HG03139 (cell line): ENCODE data around the gene SZRD1.

Experiments used
- ATAC-seq: cut with Tn5 transposase; IDR thresholded peaks from one replicate; pipeline ENCODE4 v1.9.1; 2021; ENCODE audit not compliant: unreplicated experiment

Gene SZRD1

DNA sequence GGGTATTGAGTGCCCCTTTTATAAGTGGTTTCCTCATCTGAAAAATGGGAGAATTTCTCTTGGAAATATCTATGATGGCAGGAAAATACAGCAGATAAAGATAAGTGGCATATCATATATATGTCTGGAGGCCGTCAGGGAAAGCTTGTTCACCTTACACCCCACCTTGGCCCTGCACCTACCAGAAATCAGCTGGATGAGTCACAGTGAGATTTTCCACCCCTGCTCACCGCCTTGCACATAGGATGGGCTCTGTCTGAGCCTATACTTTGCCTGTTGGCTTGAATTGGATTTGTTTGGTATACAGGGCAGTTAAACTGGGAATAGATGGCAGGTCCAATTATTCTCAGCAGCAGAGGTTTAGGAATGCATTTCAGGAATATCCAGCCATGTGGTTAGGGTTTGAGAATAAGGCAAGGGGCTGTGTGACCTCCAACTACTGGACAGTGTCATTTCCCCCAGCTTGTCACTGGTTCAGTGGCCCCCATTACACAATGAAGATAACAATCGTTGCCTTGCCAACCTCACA lies 70.0 kb downstream of the SZRD1 start, which contains the start of gene SPATA21:
TSS of gene SPATA21 (minus strand) at position 479 of the 529 bp plus-strand sequence. CDS start 6,053 bp downstream, outside the sequence.
- ATAC-seq = no peak

DNA sequence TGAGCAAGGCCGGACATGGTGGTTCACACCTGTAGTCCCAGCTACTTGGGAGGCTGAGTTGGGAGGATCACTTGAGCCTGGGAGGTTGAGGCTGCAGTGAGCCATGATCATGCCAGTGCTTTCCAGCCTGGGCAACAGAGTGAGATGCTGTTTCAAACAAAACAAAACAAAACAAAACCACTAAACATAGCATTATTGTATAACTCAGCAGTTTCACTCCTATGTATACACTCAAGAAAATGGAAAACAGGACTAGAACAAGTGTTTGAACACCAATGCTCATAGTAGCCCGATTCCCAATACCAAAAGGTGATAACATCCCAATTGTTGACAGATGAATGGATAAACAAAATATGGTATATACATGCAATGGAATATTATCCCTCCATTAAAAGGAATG lies 71.5 kb downstream of the SZRD1 start:
- no peak for ATAC-seq

DNA sequence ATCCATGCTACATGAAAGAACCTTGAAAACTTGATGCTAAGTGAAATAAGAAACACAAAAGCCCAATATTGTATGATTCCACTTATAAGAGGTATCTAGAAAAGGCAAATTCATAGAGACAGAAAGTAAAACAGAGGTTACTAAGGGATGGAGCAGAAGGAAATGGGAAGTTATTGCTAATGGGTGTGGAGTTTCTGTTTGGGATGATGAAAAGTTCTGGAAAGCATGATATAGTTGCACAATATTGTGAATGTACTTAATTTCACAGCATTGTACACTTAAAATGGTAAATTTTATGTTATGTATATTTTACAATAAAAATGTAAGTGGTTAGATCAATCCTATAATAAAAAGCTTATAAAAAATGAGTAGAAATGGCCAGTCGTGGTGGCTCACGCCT lies 71.9 kb downstream of the SZRD1 start:
- ATAC-seq = no peak

- ATAC-seq = peak; percentile 17
Observed at GRCh38 chr1:16440131-16440469, 73.1 kb downstream of the SZRD1 start.

- peak; percentile 81 for ATAC-seq
Observed at GRCh38 chr1:16440470-16441281, 73.6 kb downstream of the SZRD1 start, which contains the start of gene NECAP2. TSS of gene NECAP2 (plus strand) at chr1:16440724. CDS start at chr1:16440762, 38 bp downstream.

GRCh38 chr1:16441282-16441665 lies 74.2 kb downstream of the SZRD1 start:
- ATAC-seq = no peak

- no peak for ATAC-seq
Observed at GRCh38 chr1:16442265-16442664, 75.2 kb downstream of the SZRD1 start.

GRCh38 chr1:16442941-16443340 lies 75.9 kb downstream of the SZRD1 start:
- ATAC-seq = no peak

- no peak for ATAC-seq
Observed at GRCh38 chr1:16443975-16444770, 77.1 kb downstream of the SZRD1 start.

- ATAC-seq = no peak
Observed at GRCh38 chr1:16445052-16445451, 78.0 kb downstream of the SZRD1 start.

DNA sequence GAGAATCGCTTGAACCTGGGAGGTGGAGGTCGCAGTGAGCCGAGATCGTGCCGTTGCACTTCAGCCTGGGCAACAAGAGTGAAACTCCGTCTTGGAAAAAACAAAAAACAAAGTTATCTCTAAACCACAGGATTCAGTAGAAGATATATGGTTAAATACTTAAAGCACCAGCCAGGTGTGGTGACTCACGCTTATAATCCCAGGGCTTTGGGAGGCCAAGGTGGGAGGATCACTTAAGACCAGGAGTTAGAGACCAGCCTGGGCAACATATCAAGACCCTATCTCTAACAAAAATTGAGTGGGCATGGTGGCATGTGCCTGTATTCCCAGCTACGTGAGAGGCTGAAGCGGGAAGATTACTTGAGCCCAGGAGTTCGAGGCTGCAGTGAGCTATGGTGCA lies 79.1 kb downstream of the SZRD1 start:
- ATAC-seq = no peak

DNA sequence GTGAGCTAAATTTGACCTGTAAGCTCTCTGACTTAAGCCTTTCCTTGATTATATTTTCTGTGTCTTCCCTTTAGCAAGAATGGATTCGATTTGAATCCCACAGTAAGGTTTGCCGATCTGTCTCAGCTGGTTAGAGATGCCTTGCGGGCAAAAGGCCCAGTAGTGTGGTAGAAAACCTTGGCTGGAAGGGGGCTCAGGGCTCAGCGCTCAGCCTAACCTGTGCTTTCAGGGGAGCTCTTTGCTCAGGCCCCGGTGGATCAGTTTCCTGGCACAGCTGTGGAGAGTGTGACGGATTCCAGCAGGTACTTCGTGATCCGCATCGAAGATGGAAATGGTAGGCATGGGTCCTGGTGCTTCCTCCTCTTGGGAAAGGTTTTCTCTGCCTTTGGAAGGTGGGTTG lies 80.6 kb downstream of the SZRD1 start:
- ATAC-seq = no peak
